SIG-M5 (cell line): Measurements from ENCODE around the gene MUC5AC.
"Not testable (repeated sequence)": the region's sequence is repeated elsewhere in the genome, so short reads cannot be mapped to it uniquely, and the experiment has no call there.

Experiments used
- DNase-seq: peaks from one replicate; lab custom pipeline; 2025; lab: John Stamatoyannopoulos, UW

The MUC5AC gene

DNA sequence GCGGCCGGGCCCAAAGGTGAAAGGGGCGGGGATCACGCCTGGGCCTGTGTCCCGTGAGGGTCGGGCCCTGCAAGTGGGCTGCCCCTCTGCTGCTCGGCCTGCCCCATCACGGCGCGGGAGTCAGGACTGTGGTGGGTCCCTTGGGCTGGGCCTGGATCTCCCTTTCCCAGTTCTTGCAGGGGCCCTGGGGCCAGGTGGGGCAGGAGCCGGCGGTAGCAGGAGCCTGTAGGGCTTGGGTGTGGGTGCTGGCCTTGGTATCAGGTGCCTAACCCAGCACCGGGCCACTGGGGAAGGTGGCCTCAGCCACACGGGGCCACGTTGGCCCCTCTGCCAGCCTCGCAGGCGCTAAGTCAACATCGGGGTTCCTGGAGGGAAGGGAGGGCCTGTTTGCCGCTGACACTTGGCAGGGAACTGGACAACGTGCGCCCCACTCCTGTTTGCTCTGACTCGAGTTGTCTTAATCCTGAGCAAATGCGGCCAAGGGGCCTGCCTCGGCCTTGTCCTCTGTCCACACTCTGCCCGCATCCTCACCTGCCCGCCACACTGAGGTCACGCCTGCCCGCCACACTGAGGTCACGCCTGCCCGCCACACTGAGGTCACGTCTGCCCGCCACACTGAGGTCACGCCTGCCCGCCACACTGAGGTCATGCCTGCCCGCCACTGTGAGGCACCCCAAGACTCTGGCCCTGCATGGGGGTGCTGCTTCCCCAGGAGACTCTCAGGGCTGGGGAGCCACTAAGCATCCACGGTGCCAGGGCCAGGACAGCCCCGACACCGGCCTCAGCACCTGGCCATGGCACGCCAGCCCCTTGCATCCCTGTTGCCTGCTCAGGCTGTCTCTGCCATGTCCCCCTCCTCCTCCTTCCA lies 50.9 kb downstream of the MUC5AC start:
- DNase-seq = no peak

DNA sequence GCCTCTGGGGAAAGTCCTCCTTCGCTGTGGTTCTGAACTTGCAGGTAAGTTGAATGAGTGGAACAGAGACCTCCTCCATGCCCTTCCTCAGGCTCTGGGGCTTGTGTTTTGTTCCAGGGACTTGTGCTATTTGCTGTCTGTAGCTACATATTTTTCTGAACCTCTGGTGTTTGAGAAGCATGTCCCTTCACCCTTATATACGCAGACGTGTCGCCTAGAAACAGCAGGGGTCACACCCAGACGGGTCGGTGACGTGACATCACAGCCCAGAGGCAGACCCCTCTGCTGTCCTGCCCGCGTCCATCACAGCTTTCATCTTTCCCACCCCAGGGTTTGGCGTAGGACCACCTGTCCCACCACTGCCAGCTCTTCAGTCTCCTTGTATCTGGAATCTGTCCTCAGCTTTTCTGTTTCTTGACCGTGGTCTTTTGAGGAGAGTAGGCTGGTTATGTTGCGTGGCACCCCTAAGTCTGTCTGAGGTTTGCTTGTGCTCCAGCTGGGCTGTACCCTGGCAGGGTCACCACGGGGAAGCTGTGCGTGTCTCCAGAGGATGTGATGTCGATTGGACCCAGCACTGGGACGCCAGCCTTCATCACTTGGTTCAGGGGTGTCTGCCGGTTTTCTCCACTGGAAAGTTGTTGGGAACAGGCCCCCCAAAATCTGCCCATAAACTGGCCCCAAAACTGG lies 51.8 kb downstream of the MUC5AC start:
- no peak for DNase-seq

DNA sequence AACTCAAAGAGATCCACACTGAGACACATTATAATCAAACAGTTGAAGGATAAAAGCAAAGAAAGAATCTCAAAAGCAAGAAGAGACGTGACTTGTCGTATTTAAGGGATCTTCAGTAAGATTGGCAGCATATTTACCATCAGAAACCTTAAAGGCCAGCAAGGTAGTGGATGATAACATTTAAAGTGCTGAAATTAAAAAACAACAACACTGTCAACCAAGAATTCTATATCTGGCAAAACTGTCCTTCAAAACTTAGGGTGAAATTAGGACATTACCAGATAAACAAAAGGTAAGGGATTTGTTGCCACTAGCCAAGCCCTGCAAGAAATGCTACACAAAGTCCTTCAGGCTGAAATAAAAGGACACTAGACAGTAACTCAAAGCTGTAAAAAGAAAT lies 54.1 kb downstream of the MUC5AC start:
- DNase-seq = no peak

DNA sequence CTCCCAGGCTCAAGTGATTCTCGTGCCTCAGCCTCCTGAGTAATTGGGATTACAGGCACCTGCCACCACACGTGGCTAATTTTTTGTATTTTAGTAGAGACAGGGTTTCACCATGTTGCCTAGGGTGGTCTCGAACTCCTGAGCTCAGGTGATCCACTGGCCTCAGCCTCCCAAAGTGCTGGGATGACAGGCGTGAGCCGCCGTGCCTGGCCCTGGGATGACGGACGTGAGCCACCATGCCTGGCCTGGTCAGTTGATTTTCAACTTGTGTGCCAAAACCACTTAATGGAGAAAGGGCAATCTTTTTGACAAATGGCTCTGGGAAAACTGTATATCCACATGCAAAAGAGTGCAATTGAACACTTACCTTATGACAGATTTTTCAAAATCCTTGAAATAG lies 58.1 kb downstream of the MUC5AC start:
- not testable (repeated sequence) for DNase-seq

DNA sequence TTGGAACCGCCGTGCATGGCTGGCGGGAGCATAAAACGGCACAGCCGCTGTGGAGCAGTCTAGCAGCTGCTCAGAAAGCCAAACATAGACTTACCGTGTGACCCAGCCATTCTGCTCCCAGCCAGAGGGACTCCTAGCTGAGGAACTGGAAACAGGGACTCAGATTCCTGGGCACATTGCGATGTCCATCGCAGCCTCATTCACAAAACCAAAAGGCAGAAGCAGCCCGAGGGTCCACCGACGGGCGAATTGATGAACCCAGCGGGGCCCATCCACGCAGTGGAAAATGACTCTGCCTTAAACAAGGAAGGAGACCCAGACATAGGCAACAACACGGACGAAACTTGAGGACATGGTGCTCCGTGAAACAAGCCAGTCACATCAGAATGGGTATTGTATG lies 59.4 kb downstream of the MUC5AC start:
- DNase-seq = no peak

DNA sequence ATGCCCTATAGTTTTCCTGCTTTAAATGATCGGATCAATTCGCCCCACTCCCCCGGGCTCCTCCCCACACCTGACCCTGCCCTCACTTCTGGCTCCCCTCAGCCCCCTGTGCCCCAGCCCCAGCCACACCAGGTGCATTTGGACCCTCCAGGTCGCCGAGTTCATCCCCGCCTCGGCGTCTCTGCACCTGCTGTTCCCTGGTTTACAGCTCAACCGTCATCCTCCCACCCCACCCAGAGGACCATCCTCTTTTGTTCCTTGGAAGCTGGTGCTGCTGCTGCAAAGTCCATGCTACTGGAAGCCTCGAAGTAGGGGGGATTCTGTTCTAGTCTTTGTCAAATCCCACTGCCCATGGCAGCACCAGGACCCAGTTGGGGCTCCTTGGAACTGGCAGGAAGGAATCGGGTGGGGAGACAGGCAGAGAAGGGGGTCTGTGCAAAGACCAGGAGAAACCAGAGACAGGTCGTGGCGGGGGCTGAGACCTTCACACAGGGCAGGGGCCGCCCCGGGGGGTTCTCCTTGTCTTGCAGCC lies 60.6 kb downstream of the MUC5AC start:
- no peak for DNase-seq

DNA sequence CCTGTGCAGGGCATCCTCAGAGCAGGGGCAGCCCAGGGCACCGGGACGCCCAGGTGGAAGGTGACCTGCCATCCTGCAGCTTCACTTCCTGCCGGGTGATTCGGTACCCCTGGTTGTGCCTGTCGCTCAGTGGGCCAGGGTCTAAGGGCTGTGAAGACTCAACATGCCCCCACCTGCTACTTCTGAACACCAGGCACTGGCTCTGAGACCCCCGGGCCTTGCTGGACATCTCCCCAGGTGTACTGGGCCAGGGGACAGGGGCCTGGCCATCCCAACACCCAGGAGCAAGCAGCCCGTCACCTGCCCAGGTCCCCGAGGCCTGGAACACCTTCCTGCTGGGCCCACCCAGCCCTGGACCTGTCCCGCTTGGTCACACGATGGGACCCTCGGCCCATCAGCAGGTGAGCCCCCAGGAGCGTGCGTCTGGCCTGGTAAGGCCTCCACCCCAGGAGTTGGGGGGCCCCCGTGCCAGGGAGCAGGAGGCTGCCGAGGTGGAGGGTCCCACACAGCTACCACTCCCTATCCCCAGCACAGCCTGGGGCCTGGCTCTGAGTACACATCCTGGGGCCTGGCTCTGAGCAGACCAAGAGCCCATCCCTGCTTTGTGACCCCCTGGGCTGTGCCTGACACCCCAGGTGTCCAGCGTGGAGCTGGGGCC lies 61.2 kb downstream of the MUC5AC start:
- DNase-seq = no peak

DNA sequence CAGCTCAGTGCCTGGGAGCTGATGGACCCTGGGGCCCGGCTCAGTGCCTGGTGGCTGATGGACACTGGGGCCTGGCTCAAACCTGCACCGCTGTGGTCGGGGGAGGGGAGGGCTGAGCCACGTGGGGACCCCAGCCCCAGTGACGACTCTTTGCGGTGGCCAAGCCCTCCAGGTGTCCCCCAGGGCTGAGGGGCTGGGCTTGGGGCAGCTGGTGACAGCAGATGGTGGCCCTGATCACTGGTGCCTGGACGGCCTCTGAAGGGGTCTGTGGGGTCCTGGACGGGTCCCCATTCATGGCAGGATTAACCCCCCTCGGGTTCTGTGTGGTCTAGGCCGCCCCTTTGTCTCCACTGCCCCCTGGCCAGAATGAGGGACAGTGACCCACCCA lies 61.7 kb downstream of the MUC5AC start:
- DNase-seq = no peak

DNA sequence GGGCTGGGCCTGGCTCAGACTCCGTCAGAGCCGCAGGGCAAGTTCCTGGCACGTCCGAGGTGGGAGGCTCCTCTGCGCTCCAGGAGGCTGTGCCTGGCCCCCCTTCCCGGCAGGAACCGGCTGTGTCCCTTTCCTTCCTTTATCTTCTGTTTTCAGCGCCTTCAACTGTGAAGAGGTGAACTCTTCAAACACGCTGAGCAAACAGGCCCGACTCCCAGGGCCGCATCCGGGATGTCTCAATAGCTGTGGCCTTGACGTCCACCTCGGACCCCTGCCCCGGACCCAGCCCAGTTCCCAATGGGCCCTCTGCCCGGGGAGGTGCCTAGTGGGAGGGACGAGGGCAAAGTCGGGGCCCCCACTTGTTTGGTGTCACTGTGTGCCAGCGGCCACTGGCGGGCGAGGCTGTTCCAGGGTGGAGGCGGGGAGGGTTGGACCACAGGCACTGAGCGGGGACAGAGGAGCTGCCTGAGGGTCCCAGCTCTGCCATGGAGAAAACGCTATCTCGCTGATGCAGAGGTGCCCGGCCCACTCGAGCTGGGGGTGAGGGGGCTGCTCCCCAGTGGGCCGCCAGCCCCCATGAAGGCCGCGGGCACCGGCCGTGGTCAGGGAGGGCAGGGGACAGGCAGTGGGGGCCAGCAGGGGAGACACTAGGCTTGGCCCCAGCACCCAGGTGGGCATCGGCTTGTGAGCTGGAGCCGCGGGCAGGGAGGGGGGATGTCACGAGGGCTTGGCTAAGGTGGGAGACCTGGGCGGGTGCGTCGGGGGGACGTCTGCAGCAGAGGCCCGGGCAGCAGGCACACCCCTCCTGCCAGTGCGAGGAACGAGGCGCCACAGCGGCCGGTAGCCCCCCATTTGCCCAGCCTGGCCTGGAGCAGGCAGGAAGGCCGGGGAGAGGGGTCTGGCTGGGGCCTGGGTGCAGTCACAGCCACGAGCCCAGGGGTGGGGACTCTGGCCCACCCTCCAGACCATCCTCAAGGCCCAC lies 62.4 kb downstream of the MUC5AC start:
- DNase-seq = no peak

DNA sequence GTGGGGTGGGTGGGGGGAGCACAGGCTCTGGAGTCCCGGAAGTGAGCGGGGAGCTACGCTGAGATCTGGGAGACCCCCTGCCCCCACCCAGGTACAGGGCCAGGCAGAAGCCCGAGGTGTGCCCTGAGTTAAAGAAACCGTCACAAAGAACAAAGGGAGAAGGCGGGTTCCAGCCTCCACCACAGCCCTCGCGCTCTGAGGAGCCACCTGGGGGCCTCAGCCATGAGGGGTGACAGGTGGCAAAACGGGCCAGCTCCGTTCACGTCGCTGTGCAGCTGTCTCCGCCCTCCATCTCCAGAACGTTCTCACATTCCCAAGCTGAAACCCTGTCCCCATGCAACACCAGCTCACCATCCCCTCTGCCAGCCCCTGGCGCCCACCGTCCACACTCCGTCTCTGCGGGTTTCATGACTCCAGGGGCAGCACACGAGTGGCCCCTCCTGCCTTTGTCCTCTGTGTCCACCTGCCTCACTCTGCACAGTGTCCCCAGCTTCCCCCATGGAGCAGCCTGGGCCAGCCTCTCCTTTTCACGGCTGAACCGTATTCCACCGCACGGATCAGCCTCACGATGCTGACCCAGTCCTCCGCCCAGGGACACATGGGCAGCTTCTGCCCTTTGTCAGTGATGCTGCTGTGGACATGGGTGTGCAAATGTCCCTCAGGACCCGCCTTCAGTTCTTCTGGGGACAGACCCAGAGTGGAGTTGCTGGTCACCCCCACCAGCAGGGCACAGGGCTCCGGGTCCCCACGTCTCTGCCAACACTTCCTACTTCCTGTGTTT lies 63.4 kb downstream of the MUC5AC start:
- DNase-seq = no peak

DNA sequence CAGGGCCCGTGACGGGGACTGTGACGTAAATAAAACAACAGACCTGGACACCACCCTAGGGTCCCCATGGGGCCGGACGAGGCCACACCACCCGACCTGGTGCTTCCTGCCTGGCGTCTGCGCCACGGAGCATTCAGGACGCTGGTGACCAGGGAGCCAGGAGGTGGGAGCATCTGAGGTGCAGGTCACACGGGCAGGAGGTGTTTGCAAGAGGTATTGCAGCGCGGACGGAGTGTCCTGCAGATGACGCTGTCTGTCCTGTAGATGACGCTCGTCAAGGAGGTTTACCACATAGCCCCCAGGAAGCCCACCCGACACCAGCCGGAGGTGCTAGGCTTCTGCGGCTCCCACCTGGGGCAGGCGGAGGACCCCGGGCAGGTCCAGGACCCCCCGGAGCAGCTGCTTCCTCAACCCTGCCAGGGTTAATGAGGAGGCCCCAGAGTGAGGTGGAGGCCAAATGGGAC lies 64.1 kb downstream of the MUC5AC start:
- DNase-seq = no peak

DNA sequence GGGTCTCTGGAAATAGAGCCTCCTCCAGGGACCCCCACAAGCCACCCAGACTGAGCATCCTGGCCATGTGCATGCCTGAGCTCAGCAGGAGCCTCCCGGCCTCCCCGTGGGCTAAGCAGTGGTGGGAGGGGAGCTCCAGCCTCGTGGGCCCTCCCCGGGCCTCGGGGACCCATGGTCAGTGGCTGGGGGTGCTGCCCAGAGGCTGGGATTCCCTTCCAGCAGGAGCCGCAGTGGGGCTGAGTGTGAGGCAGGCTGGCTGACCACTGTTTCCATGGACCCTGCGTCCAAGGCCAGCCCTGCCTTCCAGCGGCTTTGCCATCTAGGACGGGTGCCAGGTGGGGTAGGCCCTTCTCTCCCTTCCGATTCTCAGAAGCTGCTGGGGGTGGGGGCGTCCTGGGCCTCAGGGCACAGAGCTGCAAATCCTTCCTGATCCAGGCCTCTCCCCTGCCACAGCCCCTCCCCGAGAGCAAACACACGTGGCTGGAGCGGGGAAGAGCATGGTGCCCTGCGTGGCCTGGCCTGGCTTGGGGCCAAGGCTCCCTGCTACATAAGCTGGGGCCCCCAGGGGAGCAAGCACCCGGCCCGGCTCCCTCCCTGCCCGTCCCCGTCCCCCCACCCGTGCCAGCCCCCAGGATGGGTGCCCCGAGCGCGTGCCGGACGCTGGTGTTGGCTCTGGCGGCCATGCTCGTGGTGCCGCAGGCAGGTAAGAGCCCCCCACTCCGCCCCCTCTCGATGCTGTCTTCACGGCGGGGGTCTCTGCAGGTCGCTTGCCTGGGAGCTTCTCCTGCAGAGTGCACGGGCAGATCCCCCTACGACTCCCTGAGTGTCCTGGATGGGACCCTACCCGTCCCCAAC lies 65.0 kb downstream of the MUC5AC start, which contains the start of gene MUC5B:
TSS of gene MUC5B (plus strand) at position 576 of the 855 bp plus-strand sequence. CDS start at position 634, 58 bp downstream.
- no peak for DNase-seq

DNA sequence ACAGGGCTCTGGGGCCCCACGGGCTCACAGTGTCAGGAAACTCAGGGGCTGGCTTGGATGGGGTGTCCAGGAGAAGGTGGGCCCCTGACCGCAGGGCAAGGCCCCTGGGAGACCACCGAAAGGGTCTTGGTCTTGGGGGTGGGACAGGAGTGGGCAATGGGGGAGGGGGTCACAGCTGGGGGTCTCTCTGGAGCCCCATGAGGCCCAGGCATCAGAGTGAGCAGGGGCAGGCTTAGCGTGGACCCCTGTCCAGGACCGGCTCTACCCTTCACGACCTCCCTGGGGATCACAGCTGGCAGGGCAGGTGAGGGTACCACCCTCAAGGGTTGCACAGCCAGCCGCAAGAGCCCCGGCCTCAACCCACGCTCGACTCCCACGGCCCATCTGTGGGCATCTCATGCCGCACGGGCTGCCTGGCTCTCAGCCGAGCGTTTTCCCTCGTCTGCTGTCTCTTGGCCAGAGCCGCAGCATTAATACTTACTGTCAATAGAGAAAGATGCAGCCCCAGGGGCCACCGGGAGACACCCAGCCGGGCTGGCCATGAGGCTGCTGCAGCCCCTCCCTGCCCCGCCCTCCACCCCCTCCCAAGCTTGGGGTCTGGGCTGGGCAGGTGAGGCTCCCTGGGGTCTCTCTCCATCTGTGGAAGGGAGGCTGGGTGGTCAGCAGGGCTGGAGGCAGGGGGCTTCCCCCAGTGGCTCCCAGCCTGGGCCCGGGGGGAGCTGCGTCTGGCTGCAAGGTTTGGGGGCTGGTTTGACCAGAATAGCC lies 65.8 kb downstream of the MUC5AC start:
- no peak for DNase-seq

DNA sequence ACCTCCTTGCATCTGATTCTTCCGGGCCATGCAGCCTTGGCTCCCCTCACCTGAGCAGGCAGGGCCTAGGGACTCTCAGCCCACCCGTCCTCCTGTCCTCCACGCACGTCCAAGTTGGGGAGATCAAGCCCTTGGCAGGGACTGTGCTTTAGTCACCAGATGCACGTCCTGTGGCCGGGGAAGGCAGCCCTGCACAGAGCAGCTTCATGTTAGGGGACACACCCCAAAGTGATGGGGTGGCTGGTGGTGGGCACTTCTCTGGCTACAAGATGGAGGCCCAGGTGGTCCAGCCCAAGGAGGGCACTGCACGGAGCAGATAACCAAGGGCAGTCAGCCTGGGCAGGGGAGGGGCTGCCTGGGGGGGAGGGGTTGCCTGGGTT lies 66.3 kb downstream of the MUC5AC start:
- DNase-seq = no peak

DNA sequence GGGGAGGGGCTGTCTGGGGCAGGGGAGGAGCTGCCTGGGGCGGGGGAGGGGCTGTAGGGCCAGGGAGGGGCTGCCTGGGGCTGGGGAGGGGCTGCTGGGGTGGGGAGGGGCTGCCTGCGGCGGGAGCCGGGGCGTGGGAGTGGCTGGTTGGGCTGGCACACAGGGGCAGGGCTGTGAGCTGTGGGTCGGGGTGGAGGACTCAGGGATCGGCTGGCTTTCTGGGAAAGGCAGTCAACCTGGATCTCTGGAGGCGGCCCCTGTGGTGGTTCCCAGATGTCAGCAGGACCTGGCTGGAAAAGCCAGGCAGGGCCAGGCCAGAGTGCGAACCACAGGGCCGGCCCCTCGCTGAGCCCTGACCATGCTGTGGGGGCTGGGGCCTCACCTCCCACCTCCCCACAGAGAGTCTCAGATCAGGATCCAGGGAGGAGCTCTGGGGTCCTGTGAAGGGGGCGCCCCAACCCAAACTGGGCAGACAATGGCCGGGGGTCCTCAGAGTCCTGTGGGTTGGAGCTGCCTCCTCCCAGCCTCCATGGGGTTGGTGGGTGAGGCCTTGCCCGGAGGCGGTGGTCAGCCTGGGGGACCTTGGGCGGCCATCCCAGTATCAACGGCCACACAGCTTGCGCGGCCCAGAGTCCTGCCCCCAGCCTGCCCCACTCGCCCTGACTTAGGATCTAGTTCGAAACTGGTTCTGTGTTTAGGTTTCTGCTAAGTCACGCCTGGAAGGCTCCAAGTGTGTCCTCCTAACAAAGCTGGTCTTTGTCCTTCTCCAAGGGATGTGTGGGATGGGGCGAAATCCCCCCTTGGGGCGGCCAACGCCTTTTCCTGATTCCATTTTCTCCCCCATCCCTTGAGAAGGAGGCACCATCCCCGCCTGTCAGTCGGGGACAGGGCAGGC lies 67.0 kb downstream of the MUC5AC start:
- DNase-seq = no peak

DNA sequence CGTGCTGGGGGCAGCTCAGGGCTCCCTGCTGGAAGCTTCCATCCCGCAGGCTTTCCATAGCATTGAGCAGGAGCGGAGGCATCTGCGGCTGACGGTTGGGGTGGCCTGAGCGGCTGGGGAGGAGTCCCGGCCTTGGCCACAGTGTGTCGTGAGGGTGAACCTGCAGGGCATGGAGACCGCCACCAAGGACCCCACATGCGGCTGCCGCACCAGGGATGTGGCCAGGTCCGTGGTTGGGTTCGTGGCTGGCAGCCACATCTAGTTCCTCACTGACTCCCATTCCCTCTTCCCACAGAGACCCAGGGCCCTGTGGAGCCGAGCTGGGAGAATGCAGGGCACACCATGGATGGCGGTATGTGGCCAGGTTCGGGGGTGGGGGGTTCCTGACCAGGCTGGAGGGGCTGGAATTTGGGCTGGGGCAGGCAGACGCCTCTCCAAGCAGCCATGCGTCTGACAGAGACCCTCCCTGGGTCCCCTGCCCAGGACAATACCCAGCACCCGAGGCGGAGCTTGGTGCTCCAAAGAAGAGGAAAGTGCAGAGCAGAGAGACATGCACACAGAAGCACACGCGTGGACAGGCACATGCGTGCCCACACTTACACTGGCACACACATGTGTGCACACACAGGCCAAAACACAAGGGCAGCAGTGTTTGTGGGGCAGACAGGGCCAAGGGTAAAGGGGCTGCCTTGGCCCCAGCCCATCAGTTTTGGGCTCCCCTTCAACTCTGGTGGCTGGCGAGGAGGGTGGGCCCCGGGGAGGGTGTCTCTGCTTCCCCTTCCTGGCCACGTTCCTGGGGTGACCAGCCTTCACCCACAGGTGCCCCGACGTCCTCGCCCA lies 67.9 kb downstream of the MUC5AC start:
- no peak for DNase-seq
